Measurements from ENCODE around the gene TMEM132C. TPM values are rescaled to one million over a fixed set of nuclear protein-coding genes. Genes with fewer than 3 reads are reported as not detected.

The TMEM132C gene
- total and polyA plus RNA-seq, 2 of the 8 experiments (the other 6 are each of a cell fraction or from before 2014, with no cell fraction given): 0.23 to 0.76 TPM

DNA sequence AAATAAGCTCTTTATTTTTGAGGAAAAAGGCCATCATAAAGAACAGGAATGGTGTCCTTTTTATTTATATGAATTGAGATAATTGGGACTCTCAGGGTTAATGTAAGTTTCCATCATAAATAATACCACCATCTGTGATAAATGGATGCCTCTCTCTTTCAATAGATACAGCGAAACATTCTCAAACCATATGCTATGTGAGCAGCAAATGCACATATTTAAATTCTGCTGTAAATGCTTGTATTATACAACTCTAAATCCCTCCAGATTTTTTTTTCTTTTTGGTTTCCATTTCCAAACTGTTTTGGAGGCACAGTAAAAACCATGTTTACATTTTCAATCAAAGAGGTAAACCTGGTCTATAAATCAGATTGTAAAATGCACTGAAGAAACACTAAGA, 132.3 kb downstream of the TMEM132C start:
- Histone ChIP-seq H2BK12ac (ENCODE audit: low read depth, low read length) (no peak overlapping the region), H3K4me1 (replicated peaks in 1 of 4; ENCODE audit: control insufficient read depth in 3 of 4, insufficient read depth in 4 of 4, low read length in 3 of 4) (peaks cover 0 to 5% (median 4%) of the 10 kb centered on the region in 4 experiments; a peak in 3 of 7 replicates), H3K79me2 (ENCODE audit: control insufficient read depth in 1 of 2, insufficient read depth in 2 of 2, low read length in 2 of 2) (no peaks in the 10 kb centered on the region), H2BK20ac (ENCODE audit: low read length) (no peak overlapping the region), H4K5ac (ENCODE audit: insufficient read length, low read depth, low read length) (no peak overlapping the region), H3K4me2 (ENCODE audit: insufficient read depth in 1 of 2, low read depth in 2 of 2, low read length in 2 of 2) (no peak overlapping the region), H3K9me3 (ENCODE audit: insufficient read depth in 2 of 2, low read depth in 1 of 2, low read length in 1 of 2) (no peaks in the 10 kb centered on the region), H3K27ac (ENCODE audit: low read depth, low read length) (no peak overlapping the region), H3K56ac (replicated peaks; ENCODE audit: insufficient read length, low read depth, low read length) (no peak overlapping the region), H4K20me1 (replicated peaks in 1 of 2; ENCODE audit: control insufficient read depth in 1 of 2, insufficient read depth in 2 of 2, low read length in 2 of 2) (no peaks in the 10 kb centered on the region), H3K27me3 (replicated peaks in 1 of 4; ENCODE audit: control insufficient read depth in 3 of 4, extremely low read depth in 1 of 4, insufficient read depth in 3 of 4, low read length in 3 of 4) (no peaks in the 10 kb centered on the region; a peak in 1 of 7 replicates), H3K4me3 (ENCODE audit: extremely low read depth in 1 of 4, insufficient read depth in 2 of 4, low read depth in 3 of 4, low read length in 4 of 4) (no peak overlapping the region), H4K8ac (ENCODE audit: extremely low read depth, insufficient read depth, low read length) (no peak overlapping the region), H3K14ac (ENCODE audit: insufficient read length) (no peak overlapping the region), H3K23ac (ENCODE audit: insufficient read length) (no peak overlapping the region), H3K9ac (replicated peaks in 1 of 4; ENCODE audit: extremely low read depth in 1 of 4, low read depth in 3 of 4, low read length in 3 of 4) (no peak overlapping the region), H3K23me2 (ENCODE audit: low read depth, low read length) (no peaks in the 10 kb centered on the region; the same call in none of the 2 replicates), H2BK120ac (replicated peaks; ENCODE audit: low read depth, low read length) (no peak overlapping the region), H3K79me1 (ENCODE audit: low read depth, low read length) (no peaks in the 10 kb centered on the region), H2BK15ac (ENCODE audit: low read length) (no peak overlapping the region), H4K91ac (replicated peaks; ENCODE audit: insufficient read length, low read length) (no peak overlapping the region), H2AK5ac (ENCODE audit: low read depth, low read length) (no peak overlapping the region), H3K18ac (ENCODE audit: extremely low read depth, low read length) (no peak overlapping the region), H2AFZ (ENCODE audit: low read length) (no peak overlapping the region), H3K4ac (replicated peaks; ENCODE audit: insufficient read length, low read depth, low read length) (no peak overlapping the region), H2BK5ac (ENCODE audit: low read depth, low read length) (no peak overlapping the region), H3K36me3 (ENCODE audit: control insufficient read depth in 2 of 4, insufficient read depth in 4 of 4, low read length in 3 of 4) (no peaks in the 10 kb centered on the region)
- CTCF ChIA-PET (ENCODE audit: partially characterized antibody): interaction anchor here (0.6 to 4.3 kb wide), 2 partner anchors 11 to 193 kb away, joined by 3 to 26 read pairs; no protein-coding TSS in a partner anchor
- POLR2A ChIA-PET (ENCODE audit: partially characterized antibody): no interaction called here
- DNase-seq (ENCODE audit: low read depth in 1 of 2, low spot score in 2 of 2): no peak
- FAIRE-seq: no peak
- 100% methylated on average over 1 of the region's 1 CpG; no CpG with 5 or more reads in 1 of the 2 experiments for WGBS, 2 experiments (ENCODE audit: extremely low coverage in 1 of 2, insufficient coverage in 1 of 2, insufficient read length in 1 of 2, insufficient replicate concordance in 2 of 2, low coverage in 1 of 2, low lambda C conversion rate in 2 of 2, missing lambda C conversion rate in 1 of 2)
- no peak for TF ChIP-seq RAD21 (IDR thresholded peaks at IDR 0.05 in 1 of 2, conservative IDR thresholded peaks at IDR 0.05 in 1 of 2; ENCODE audit: low read depth in 2 of 2, low read length in 2 of 2)
